Liver (tissue), 9 donors: ENCODE data around the gene TMEM43. TPM values are rescaled to one million over a fixed set of nuclear protein-coding genes. Genes with fewer than 3 reads are reported as not detected.
"Not testable (repeated sequence)": the region's sequence is repeated elsewhere in the genome, so short reads cannot be mapped to it uniquely, and the experiment has no call there.

Source experiments
- DNase-seq: peaks from one replicate; pipeline ENCODE4 v3.0.0-alpha.2; 2017; ENCODE audit warnings: low spot score
- H3K27ac ChIP-seq, 2 donors: one replicate each; pipeline ENCODE4 v1.7.0; 2013; ENCODE audit warnings: inconsistent platforms in 2 of 2, low read length in 2 of 2, control low read depth in 1 of 2, low read depth in 1 of 2, mild to moderate bottlenecking in 1 of 2
- H3K27me3 ChIP-seq, 4 donors: one replicate each; pipeline versions ENCODE4 v1.6.1 to v1.7.0; 2013; ENCODE audit warnings: low read length in 3 of 4, inconsistent platforms in 1 of 4, mild to moderate bottlenecking in 1 of 4, moderate library complexity in 1 of 4; ENCODE audit not compliant: control insufficient read depth in 4 of 4, insufficient read depth in 4 of 4
- H3K36me3 ChIP-seq, 4 donors: one replicate each; pipeline versions ENCODE4 v1.6.1 to v1.7.0; 2013; ENCODE audit warnings: low read length in 3 of 4, mild to moderate bottlenecking in 3 of 4, low read depth in 1 of 4, moderate library complexity in 1 of 4; ENCODE audit not compliant: control insufficient read depth in 4 of 4, insufficient read depth in 3 of 4
- H3K4me1 ChIP-seq, 4 donors: one replicate each; pipeline versions ENCODE4 v1.6.1 to v1.7.0; 2013; ENCODE audit warnings: low read length in 3 of 4, mild to moderate bottlenecking in 3 of 4, moderate library complexity in 1 of 4; ENCODE audit not compliant: control insufficient read depth in 4 of 4, insufficient read depth in 4 of 4
- H3K4me3 ChIP-seq, 3 donors: one replicate each; pipeline versions ENCODE4 v1.6.1 to v1.7.0; 2013; ENCODE audit warnings: low read length in 3 of 3, control low read depth in 1 of 3, low read depth in 1 of 3, mild to moderate bottlenecking in 1 of 3
- H3K9ac ChIP-seq, 2 donors: one replicate each; pipeline ENCODE4 v1.7.0; 2013; ENCODE audit warnings: low read length in 2 of 2, mild to moderate bottlenecking in 2 of 2, moderate library complexity in 2 of 2, control low read depth in 1 of 2, low read depth in 1 of 2
- H3K9me3 ChIP-seq, 4 donors: one replicate each; pipeline versions ENCODE4 v1.6.1 to v1.7.0; 2013; ENCODE audit warnings: low read length in 3 of 4; ENCODE audit not compliant: control insufficient read depth in 4 of 4
- ATF3 ChIP-seq: IDR thresholded peaks from 2 replicates; pipeline ENCODE4 v1.6.1; 2016; ENCODE audit warnings: antibody characterized with exemption
- EGR1 ChIP-seq, 2 donors: IDR thresholded peaks; 2 replicates each; pipeline ENCODE4 v1.6.1; 2016 to 2018; ENCODE audit warnings: antibody characterized with exemption in 2 of 2, low read depth in 2 of 2
- FOXA2 ChIP-seq: IDR thresholded peaks from 2 replicates; pipeline ENCODE4 v1.6.1; 2016; ENCODE audit warnings: antibody characterized with exemption
- JUND ChIP-seq, 2 donors: IDR thresholded peaks; 2 replicates each; pipeline ENCODE4 v1.6.1; 2016; ENCODE audit warnings: antibody characterized with exemption in 2 of 2
- RAD21 ChIP-seq, 2 donors: IDR thresholded peaks; 2 replicates each; pipeline ENCODE4 v1.6.1; 2016; ENCODE audit warnings: antibody characterized with exemption in 2 of 2, mild to moderate bottlenecking in 2 of 2
- RXRA ChIP-seq, 2 donors: IDR thresholded peaks; 2 replicates each; pipeline ENCODE4 v1.6.1; 2017 to 2018; ENCODE audit warnings: antibody characterized with exemption in 2 of 2, mild to moderate bottlenecking in 1 of 2
- SP1 ChIP-seq: IDR thresholded peaks from 2 replicates; pipeline ENCODE4 v1.6.1; 2018; ENCODE audit warnings: antibody characterized with exemption, mild to moderate bottlenecking
- TAF1 ChIP-seq: conservative IDR thresholded peaks from 2 replicates; pipeline ENCODE4 v1.6.1; 2016; ENCODE audit warnings: antibody characterized with exemption, mild to moderate bottlenecking
- YY1 ChIP-seq: IDR thresholded peaks from 2 replicates; pipeline ENCODE4 v1.6.1; 2016; ENCODE audit warnings: antibody characterized with exemption, mild to moderate bottlenecking
- ZBTB33 ChIP-seq: IDR thresholded peaks from 2 replicates; pipeline ENCODE4 v1.6.1; 2016; ENCODE audit warnings: antibody characterized with exemption
- WGBS: extraction: QIAGEN DNeasy Blood & Tissue Kit; methylation state at CpG from one replicate; pipeline ENCODE4 v1.1.7; 2013; 5-methylcytosine and 5-hydroxymethylcytosine counted together
- polyA plus RNA-seq, 2 donors: library from polyadenylated mRNA; stranded (reverse) in 1 of 2; unstranded in 1 of 2; fragments of 200-250 nt in 1 of 2; fragments of >200 nt in 1 of 2; fragmentation: Nextera tagmentation in 1 of 2; extraction: Ambion mirVana in 1 of 2; gene quantifications; one replicate each; pipeline versions ENCODE4 v1.2.1 to v1.2.3, GENCODE V29; 2013 to 2015
- total RNA-seq, 2 donors: library from RNA; depleted of rRNA; stranded (reverse); fragments of >200 nt; gene quantifications; one replicate each; pipeline ENCODE4 v1.2.3, GENCODE V29; 2014
- TF ChIP-seq, protein P1 (sequence below): fragments of 150-350 bp; IDR thresholded peaks from 2 replicates; pipeline ENCODE4 v1.5.1; 2017; ENCODE audit warnings: improper control_type of control experiment, low read depth, low read length; ENCODE audit not compliant: missing input control
- donor health status: healthy.
- donor health status: healthy.
- donor health status: healthy.
- donor health status: healthy.
- donor health status: healthy.

TMEM43 gene
- total and polyA plus RNA-seq, 4 donors: 7.4 to 15.1 (median 13.5) TPM

- not testable (repeated sequence) for H3K4me3 ChIP-seq, H3K27me3 ChIP-seq, H3K27ac ChIP-seq, H3K9ac ChIP-seq, DNase-seq, H3K4me1 ChIP-seq, H3K36me3 ChIP-seq
- 86% methylated on average over 5 of the region's 5 CpGs for WGBS
- peaks cover 4 to 13% (median 9%) of the 10 kb centered on the region in 4 donors for H3K9me3 ChIP-seq
Observed at GRCh38 chr3:14087461-14087860, 37.4 kb upstream of the TMEM43 start.

DNA sequence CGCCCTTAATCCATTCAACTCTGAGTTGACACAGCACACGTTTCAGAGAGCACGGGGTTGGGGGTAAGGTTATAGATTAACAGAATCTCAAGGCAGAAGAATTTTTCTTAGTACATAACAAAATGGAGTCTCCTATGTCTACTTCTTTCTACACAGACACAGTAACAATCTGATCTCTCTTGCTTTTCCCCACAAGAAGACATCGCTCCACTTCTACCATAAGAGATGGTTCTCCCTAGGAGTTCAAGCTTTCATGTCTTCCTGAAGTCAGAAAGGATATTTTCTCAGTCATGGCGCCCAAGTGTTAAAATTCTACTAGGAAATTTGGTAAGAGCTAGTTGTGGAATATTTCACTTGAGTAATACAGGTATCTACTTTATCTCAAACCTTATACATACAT lies 32.9 kb upstream of the TMEM43 start:
- H3K27ac ChIP-seq, DNase-seq, H3K4me3 ChIP-seq, H3K36me3 ChIP-seq, H3K27me3 ChIP-seq, H3K4me1 ChIP-seq, H3K9ac ChIP-seq: not testable (repeated sequence)
- H3K9me3 ChIP-seq: peaks cover 4 to 13% (median 8%) of the 10 kb centered on the region in 4 donors
- WGBS: 76% methylated on average over 3 of the region's 5 CpGs

DNA sequence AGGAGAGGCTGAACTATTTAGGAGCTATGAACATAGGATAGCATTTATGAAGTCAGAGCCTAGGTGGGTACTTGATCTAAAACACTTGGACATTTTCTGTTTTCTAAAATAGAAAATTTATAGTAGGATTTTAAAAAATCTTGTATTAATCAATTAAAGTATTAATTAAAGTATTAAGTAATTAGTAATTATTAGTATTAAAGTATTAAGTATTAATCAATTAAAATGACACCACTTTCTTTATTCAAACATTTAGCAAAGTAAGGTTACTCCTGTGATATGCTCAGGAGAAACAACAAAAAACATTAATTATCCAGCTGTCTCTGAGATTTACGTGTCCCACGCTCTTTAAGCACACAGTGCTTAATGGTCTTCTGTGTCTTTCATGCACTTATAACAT lies 32.4 kb upstream of the TMEM43 start:
- H3K9me3 ChIP-seq: peaks cover 4 to 13% (median 8%) of the 10 kb centered on the region in 4 donors
- WGBS: 95% methylated on average over 2 of the region's 2 CpGs
- TF ChIP-seq SP1: no peak
- TF ChIP-seq ZBTB33: no peak
- no peak for TF ChIP-seq ATF3
- TF ChIP-seq JUND (IDR thresholded peaks at IDR 0.05): no peak
- no peak for TF ChIP-seq YY1
- no peak for TF ChIP-seq TAF1
- TF ChIP-seq EGR1 (IDR thresholded peaks at IDR 0.05; ENCODE audit: low read depth in 2 of 2): no peak
- TF ChIP-seq RXRA (IDR thresholded peaks at IDR 0.05): no peak
- TF ChIP-seq FOXA2: no peak
- TF ChIP-seq, protein P1, sequence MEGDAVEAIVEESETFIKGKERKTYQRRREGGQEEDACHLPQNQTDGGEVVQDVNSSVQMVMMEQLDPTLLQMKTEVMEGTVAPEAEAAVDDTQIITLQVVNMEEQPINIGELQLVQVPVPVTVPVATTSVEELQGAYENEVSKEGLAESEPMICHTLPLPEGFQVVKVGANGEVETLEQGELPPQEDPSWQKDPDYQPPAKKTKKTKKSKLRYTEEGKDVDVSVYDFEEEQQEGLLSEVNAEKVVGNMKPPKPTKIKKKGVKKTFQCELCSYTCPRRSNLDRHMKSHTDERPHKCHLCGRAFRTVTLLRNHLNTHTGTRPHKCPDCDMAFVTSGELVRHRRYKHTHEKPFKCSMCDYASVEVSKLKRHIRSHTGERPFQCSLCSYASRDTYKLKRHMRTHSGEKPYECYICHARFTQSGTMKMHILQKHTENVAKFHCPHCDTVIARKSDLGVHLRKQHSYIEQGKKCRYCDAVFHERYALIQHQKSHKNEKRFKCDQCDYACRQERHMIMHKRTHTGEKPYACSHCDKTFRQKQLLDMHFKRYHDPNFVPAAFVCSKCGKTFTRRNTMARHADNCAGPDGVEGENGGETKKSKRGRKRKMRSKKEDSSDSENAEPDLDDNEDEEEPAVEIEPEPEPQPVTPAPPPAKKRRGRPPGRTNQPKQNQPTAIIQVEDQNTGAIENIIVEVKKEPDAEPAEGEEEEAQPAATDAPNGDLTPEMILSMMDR: no peak
- TF ChIP-seq RAD21 (IDR thresholded peaks at IDR 0.05): no peak
- no peak overlapping the region for H3K27ac ChIP-seq
- no peaks in the 10 kb centered on the region for H3K4me1 ChIP-seq
- no peak overlapping the region for H3K4me3 ChIP-seq
- no peaks in the 10 kb centered on the region for H3K36me3 ChIP-seq
- H3K9ac ChIP-seq: no peak overlapping the region
- no peak for DNase-seq
- H3K27me3 ChIP-seq: peaks cover 0 to 2% (median 0%) of the 10 kb centered on the region in 4 donors
